HG02763 (cell line): Measurements from ENCODE around the gene PLPP2.

Source experiments
- ATAC-seq: cut with Tn5 transposase; IDR thresholded peaks from one replicate; pipeline ENCODE4 v1.9.1; 2021; ENCODE audit warnings: mild to moderate bottlenecking, moderate library complexity; ENCODE audit not compliant: unreplicated experiment

The PLPP2 gene

DNA sequence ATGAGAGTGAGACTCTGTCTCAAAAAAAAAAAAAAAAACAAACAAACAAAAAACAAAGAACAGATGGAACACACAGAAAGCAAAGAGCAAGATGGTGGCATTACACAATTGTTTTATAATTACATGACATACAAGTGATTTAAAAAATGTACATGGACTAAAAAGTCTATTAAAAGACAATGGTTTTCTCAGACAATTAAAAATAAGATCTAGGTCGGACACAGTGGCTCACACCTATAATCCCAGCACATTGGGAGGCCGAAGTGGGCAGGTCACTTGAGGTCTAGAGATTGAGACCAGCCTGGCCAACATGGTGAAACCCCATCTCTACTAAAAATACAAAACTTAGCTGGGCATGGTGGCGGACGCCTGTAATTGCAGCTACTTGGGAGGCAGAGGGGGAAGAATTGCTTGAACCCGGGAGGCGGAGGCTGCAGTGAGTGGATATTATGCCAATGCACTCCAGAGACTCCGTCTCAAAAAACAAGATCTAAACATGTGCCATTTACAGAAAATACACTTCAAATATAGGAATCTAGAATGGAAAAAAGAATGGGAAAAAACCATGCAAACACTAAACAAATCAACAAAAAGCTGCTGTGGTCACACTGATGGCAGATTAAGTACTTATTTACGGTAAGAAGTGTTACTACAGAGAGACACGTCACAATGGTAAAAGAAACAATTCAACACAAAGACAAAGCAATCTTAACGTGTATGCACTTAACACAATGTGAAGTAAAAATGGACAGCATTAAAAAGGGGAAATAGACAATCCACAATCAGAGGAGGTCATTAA lies 26.7 kb upstream of the PLPP2 start:
- ATAC-seq = no peak

DNA sequence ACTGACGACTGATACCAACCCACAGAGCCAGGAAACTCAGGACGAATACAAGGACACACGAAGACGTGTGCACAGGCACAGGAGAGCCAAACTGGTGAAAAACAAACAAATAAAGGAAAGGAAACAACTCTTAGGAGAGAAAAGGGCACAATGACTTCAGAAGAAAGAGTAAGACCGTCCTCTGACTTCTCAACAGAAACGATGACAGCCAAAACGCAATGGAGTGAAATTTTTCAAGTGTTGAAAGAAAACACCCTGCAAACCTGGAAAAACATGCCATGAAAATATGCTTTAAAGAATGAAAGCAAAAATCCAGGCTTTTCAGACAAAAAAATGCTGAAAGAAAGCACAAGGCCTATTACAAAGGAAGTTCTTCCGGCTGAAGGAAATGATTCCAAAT lies 24.6 kb upstream of the PLPP2 start:
- ATAC-seq = no peak

DNA sequence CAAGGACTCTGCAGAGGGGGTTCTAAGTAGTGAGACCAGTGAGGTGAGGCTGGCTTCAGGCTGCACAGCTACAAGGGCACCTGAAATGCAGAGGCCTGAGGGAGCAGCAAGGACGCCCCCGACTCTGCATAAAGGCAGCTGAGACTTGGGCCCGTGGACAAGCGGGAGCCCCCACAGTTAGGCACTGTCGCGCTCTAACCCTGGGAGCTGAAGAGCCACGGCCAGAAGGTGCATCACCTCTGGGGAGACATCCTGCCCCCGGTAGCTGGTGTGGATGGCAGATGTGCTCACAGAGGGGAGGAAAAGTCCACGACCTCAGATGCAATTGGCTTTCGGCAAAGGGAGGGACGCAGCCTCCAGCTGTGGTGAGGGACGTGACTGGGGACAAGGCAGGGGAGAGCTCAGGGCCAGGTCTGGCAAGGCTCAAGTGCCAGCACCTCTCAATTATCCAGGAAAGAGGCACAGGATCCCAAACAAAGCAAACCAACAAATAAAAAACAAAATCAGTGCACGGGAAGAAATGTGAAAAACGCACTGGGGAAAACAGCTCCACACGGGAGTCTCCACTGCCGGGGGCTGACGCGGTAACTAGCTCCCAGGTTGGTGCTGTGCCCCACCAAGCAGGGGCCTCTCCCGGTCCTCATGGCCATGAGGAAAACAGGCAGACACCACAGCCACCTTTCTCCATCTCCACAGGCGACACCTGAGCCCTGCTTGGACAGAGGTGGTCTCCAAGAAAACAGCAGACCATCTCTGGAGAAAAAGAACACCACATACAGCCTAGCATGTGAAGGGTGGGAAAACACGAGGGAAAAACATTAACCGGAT lies 23.0 kb upstream of the PLPP2 start:
- no peak for ATAC-seq

DNA sequence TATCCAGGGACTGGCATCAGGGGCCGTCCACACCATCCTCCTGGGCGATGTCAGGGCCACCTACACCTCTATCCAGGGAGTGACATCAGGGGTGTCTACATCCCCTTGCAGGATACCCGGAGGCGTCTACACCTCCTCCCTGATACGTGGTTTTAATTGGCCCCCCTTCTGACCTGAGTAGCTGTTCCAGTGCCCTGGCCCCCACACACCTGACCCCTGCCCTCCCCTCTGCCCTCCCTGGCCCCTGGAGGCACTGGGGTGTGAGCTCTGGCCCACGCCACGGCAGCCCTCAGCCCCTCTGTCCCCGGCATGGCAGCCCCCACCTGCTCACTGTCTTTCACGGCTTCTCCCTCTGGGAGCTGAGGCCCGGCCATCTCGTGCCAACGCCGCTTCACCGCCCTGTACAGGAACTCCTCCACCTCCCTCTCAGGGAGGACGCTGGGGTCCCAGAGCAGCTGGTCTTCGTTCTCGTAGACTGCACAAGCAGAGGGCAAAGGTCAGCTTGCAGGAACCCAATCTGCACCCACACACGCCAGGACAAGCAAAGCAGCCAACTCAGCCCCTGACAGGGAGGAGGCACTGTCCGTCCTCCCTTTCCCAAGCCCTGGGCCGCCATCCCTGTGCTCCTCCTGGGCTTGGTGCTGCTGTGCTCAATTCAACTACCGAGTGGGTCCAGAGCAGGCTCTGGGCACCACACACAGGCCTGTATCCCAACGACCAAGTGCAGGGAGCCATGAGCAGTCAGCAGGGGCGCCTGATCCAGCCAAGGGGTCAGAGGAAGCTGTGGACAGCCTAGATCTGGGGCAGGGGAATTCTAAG lies 22.2 kb upstream of the PLPP2 start:
- ATAC-seq = no peak

DNA sequence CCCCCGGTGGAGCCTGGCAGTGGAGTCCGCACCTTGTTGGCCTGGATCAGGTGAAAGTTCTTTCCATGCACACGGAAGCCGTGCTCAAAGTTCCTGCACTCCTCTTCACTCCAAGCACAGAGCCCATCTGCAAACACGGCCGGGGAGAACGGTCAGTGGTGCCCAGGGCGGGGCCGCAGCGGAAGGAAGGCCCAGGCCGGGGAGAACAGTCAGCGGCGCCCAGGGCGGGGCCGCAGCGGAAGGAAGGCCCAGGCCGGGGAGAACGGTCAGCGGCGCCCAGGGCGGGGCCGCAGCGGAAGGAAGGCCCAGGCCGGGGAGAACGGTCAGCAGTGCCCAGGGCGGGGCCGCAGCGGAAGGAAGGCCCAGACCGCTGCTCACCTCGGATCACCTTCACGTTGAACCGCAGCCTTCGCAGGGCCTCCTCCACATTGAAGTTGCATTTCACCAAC lies 20.6 kb upstream of the PLPP2 start:
- ATAC-seq = no peak

DNA sequence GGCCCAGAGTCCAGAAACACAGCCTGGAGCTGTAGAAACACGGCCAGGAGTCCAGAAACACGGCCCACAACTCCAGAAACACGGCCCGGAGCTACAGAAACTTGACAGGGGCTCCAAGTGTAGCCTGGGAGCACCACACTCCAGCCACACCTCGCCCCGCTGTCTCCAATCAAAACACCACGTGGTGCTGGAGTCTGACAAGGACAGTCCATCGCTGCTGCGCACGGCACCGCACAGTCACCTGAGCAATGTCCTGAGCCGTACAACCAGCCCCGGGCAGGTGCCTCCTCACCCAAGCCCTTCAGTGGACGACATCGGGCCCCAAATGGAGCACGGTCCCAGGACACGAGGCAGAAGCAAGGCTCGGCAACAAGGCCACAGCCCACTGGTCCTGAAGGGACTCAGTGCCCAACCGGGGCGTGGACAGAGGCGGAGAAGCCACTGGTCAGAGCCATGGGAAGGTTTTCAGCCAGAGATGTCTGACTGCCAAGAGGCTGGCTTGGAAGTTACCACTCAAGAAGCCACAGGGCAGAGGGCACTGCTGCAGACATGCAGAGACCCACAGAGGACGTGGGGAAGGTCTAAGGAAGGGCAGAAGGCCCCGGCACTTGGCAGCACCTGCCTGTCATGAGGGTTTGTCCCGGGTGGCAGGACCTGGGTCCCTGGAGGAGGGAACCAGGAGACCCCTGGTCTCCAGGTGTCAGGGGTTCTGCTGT lies 19.7 kb upstream of the PLPP2 start:
- ATAC-seq = no peak

DNA sequence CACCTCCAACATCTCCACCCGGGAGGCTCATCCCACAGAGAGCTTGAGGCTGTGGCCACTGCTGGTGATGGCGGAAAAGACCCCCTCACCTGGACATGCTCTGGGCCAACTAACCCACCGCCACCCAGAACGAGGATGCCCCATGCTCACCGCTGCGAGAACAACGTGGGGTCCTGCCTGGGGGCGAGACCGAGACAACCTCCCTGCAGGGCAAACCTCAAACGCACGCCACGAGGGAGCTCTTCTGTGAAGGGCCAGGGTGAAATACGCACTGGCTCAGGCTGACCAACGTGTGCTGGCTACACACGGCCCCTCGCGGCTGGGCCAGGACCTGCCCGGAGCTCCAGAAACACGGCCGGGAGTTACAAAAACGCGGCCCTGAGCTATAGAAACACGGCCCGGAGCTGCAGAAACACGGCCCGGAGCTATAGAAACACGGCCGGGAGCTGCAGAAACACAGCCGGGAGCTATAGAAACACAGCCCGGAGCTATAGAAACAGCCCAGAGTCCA lies 19.0 kb upstream of the PLPP2 start:
- no peak for ATAC-seq

DNA sequence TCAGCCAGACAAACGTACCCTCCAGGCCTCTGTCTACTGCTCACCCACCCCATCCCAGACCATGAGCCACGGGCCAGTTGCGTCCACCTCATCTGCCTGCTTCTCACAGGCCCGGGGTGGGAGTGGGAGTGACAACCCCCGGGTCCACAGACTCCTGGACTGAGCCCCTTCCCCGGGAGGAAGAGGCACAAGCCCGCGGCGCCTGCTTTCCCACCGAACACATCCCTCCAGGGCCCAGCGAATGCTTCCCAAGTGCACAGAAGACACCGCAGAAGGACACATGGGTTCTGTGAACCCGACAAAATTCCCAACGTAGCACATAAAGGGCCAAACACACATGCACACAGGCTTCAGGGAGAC lies 18.0 kb upstream of the PLPP2 start:
- no peak for ATAC-seq

DNA sequence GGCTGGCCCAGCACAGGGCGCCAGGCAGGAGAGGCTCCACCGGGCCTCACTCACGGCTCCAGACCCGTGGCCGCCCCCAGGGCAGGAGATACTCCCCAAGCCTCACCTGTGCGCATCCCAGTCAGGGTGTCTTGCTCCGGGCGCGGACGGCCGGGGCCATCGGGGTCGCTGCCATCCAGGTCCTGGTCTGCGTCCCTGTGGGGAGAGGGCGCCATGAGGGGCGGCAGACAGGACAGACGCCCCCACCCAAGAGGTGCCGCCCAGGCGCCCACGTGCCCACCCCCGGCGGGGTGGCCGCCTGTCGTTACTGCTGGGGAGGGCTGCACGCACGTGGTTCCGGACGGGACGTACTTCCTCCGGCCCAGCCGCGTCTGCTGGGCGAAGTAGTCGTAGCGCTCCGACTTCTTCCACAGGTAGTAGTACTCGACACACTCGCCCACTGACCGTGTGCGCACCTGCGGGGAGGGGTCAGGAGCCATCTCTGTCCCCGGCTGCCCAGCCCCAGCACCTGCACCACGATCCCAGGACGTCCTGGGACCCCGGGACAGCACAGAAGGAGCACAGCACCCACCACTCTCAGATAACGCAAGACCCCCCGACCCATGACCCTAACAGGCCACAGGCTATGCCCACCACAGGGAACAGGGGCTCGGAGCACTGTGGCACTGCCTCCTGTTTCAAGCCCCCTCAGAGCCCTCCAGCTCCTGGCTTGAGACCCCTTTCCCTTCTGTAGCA lies 17.4 kb upstream of the PLPP2 start:
- no peak for ATAC-seq

DNA sequence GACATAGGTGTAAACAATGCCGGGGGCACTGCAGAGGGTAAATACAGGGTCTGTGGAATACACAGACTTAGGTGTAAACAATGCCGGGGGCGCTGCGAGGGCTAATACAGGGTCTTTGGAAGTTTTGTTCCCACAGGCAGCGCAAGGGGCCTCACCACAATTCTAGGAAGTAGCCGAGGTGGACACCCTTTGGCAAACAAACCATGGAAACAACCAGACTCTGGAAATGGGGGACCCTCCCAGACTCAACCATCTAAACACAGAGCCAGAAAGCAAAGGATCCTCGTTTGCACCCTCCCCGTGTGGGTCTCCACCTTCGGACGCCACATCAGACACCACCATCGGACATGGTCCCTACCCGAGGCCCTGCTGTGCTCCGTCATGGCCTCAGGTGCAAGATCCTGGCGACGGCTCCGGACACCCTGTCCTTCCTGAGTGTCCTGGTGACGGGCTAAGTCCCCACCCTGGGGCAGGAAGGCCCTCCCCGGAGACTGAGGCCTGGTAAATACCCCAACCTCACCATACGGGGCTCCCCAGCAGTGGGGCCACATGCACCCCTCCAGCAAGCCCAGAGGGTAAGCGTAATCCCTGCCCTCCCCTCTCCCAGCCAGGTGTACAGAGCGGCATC lies 16.7 kb upstream of the PLPP2 start:
- ATAC-seq = no peak

DNA sequence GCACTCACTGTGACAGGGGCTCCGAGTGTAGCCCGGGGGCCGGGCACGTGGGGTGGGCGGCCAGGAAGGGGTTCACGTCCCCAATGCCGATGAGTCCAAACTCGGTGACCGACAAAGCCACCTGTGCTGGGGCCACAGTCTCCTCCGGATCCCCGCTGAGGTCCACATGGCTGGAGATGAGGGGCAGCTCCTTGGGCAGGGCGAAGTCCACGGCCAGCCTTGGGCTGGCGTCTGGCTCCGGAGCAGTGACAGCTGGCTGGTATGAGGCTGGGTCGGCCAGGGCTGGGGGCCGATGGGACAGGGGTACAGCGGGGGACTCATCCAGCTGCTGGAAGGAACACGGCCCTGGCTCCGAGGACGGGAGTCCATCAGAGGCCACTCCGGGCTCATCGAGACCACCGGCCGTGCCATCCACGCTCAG lies 15.9 kb upstream of the PLPP2 start:
- no peak for ATAC-seq

DNA sequence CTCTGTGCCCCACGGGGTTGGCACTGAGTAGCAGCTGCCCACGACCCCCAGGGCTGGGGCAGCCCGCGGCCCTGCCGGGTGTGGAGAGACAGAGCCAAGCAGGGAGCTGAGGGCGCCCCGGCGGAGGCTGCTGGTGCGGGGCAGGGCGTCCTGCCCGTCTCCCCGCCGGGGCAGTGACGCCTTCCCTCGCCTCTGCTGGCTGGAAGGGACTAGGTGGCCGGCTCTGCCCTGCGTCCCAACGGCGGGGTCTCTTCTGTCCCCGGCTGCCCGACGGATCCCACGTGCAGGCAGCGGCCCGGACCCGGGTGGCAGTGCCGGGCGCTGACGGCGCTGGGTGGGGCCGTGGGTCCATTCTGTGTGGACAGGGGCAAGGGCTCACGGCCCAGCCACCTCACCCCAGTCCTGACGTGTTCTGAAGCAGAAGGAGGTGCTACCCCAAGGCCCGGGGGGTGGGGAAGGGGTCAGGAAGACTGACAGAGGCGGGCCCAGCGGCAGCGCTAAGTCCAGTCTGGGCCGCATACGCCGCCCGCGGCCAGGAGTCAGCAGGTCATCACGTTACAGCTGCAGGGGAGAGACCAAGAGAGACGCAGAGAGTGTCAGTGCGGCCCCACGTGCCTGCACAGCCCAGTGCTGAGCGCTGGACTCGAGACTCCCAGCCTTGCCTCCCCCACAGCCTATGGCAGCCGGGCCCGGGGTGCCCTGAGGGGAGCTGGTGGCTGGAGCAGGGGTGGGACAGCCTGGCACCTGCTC lies 15.1 kb upstream of the PLPP2 start:
- no peak for ATAC-seq

DNA sequence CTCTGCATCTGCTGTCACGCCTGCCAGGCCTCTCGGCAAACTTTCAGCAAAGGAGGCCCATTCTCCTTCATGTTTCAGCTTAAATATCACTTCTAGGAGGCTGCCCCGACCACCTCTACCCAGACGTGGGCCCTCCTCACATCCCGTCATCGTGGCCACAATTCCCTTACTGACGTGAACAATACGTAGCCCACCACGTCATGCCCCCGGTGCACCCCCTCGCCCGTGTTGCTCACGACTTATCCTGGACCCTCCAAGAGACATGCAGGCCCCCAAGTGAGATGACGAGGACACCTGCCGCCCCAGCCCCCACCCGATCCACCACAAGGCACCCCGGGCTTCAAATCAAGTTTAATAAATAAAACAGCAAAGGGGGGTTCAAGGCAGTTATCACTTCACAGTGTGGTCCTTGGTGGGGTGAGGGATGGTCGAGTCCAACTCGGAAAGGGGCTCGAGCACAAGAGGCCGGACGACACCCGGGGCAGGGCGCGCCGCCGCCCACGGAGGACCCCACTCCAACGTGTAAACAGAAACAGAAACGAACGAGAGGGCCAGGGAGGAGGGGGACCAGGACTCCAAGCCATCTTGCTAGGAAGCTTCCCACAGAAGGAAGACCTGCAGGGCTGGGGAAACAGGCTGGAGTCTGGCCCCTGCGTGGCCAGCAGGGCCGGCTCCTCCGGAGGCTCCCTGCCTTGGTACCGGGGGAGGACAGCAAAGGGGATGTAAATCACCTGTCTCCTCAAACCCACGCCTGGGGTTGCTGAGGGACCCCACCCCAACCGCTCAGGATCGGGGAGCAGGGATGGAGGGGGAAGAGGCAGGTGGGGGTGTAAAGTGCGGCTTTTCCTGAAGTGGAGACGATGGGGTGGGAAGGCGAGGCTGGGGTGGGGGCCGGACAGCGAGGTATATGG lies 14.3 kb upstream of the PLPP2 start:
- ATAC-seq = no peak

DNA sequence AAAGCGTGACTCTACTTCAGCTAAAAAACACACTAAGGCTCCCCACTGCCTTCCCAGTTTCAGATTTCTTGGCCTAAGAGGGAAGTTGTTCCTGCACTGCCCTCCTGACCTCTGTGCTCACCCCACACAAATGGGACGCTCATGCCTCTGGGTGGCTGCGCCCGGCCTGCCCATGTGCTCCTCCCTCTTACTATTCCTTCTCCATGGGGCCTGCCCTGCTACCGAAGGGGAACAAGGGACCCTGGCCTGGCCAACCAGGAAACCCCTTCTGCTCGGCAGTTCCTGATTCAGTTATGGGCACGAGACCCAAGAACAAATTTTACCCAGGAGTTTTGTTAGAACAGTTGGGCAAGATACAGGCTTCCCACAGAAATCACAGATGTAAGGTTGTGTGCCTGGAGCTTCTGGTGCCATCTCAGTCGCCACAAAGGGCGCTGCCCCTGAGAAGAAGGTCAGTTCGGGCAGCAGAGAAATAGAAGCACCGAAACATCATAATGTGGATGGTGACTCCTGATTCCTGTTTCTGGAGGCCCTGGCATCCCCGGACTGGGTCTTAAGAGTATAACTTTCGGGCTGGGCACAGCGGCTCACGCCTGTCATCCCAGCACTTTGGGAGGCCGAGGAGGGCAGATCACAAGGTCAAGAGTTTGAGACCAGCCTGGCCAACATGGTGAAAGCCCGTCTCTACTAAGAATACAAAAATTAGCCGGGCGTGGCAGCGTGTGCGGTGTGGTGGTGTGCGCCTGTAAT lies 5.4 kb upstream of the PLPP2 start:
- no peak for ATAC-seq

DNA sequence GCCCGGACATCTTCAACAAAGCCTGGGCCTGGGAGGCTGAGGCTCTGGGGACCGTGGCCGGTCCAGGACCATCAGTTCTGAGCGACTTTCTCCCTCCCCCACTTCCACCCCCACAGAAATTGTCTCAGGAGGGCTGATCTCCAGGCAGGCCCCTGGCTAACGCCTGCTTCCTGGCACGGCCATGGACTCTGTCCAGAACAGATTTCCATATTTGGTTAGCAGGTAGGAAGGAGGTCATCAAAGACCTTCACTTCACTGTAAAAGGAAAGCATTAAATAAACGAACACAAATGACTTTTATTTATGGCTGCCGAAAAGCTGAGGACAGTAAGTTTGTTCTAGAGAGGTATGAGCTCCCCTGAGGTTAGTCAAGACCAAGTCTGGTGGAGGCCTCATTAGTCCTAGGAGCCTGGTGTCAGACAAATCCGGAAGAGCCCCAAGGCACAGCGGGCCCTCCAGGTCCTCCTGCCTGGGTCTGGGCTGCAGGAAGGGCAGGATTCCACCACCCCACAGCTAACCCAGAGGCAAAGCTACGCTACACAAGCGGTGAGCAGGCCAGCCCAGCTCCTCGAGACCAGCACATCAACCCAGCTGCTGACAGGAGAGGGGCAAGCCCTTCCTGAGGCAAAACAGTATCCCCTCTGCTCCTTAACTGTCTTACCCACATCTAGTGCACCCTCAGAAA lies 4.6 kb upstream of the PLPP2 start:
- no peak for ATAC-seq

DNA sequence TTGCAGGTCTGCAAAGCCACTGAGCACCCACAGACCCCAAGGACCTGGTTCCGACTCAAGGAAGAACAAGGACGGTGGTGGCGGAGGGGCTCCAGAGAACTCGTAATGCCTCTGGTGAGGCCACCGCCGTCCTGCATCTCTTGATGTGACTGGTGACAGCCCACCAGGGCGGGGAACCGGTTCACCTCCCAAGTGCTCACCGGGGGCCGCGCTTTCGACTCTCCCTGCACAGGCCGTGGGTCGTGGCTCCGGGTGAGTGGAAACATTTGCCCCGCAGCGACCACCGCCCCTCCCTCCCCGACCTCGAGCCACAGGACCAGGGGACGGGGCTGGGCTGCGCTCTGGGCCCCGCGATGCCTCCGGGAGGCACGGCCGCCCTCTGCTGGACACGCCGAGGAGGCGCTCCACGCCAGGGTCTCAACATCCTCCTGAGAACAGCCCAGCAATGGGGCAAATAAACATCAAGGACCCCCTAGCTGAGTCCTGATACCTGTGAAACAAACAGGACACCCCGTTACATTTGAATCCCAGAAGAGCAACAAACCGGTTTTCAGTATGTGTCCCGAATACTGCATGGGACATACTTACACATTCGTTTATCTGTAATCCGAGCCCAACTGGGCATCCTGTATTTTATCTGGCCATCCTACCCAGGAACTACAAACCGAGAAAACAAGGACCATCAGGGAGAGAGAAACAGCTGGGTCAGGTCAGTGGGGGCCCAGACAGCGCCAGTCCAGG lies 3.9 kb upstream of the PLPP2 start:
- no peak for ATAC-seq
